ENCODE measurements around the gene HOXB4.
"Not testable (repeated sequence)": the region's sequence is repeated elsewhere in the genome, so short reads cannot be mapped to it uniquely, and the experiment has no call there.

HOXB4 gene

GRCh38 chr17:48545022-48545375 is 33.2 kb downstream of the HOXB4 start, which contains the start of gene HOXB2:
Gene HOXB2 (minus strand): TSS chr17:48545109. CDS start chr17:48544911, 198 bp downstream.
- DNase-seq, result no peak

DNA sequence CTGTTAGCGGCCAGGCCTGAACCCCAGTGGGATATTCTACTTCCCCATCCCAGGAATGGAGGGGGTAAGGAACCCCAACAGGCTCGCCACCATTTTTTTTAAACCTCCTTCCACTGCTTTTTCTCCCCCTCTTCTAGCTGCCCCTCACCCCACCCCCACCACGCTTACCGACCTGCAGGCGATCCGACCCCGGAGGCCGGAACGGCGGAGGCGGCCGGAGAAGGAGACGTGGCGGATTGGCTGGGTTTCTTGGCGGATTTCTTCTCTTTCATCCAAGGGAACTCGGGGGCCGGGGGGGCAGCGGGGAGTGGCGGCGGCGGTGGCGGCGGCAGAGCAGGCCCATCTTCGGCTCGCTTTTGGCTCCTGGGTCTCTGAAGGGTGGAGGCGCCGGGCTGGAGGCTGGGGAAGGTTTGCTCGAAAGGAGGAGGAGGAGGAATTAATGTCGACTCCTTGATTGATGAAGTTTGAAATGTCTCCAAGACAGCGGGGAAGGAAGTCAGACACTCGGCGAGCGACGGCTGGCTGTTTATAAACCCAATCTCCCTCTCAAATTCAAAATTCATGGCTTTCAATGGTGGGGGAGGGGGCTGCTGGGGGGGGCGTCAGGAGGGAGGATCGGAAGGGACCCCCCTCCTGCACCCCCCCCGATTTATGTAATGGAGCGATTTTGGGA is 33.7 kb downstream of the HOXB4 start:
- no peak for DNase-seq

DNA sequence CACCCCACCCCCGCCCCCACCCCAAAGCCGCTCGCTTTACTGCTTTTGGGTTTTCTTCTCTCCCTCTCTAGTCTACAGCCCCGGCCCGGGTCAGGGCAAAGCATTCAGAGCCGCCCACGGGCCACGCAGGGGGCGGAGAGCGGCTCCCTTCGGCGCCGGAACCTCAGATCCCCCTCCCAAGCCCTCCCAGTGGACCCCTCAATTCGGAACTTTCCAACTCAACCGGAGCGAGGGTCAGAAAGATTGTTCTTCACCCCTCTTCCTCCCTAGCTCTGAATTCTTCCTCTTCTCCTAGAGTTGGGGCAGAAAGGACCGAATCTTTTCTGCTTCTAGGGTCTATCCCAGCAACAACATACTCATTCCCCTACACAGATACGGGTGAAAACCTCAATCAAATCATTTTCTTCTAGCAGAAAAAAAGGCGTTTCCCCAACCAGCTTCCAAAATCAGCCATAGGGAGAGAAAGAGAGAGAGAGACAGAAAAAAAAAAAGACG is 34.2 kb downstream of the HOXB4 start:
- no peak for DNase-seq

- no peak for DNase-seq
Observed at GRCh38 chr17:48543107-48543853, 34.9 kb downstream of the HOXB4 start.

GRCh38 chr17:48542698-48543106 is 35.4 kb downstream of the HOXB4 start:
- DNase-seq, result no peak

- no peak for DNase-seq
Observed at GRCh38 chr17:48542114-48542656, 36.0 kb downstream of the HOXB4 start.

- DNase-seq, result no peak
Observed at GRCh38 chr17:48541577-48542113, 36.5 kb downstream of the HOXB4 start.

GRCh38 chr17:48541036-48541576 is 37.0 kb downstream of the HOXB4 start:
- DNase-seq, result no peak

- DNase-seq, result no peak
Observed at GRCh38 chr17:48540213-48540612, 37.9 kb downstream of the HOXB4 start.

- no peak for DNase-seq
Observed at GRCh38 chr17:48539177-48539576, 39.0 kb downstream of the HOXB4 start.

DNA sequence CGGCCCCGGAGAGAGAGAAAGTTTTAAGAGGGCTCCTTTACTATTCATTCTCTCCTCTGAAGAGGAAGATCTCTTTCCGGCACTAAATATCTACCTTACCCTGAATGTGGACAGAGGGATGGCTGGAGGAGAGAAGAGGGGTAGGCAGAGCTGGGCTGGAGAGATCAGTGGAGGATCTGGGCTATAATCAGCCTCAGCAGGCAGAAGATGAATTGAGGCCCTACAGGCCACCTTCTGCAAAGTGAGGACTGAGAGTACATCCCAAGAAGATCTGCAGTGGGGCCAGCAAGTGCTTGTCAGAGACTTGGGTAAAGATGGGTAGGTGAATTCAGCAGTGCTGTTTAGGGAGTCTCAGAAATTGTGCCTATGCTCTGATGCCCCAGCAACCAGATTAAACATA is 40.8 kb downstream of the HOXB4 start:
- DNase-seq, result no peak

DNA sequence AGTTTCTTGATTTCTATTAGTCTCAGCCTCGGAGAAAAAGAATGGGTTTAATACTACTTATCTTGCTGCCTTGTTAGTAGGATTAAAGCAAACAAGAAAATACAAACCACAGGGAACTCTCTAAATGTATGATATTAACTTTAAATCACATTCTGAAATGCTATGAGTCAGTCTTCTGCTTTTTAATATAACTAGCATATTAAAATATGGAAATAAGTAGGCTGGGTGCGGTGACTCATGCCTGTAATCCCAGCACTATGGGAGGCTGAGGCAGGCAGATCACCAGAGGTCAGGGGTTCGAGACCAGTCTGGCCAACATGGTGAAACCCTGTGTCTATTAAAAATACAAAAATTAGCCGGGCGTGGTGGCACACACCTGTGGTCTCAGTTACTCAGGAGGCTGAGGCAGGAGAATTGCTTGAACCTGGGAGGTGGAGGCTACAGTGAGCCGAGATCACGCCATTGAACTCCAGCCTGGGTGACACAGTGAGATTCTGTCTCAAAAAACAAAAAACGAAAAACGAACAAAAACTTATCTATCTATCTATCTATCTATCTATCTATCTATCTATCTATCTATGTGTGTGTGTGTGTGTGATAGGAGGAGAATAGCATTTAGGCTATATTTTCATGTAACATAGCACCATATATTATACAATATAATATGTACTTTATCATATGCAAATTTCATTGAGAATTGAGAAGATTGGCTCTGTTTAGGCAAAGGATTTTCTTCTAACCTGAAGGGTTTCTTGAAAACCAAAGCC is 42.2 kb downstream of the HOXB4 start:
- not testable (repeated sequence) for DNase-seq

GRCh38 chr17:48532261-48532660 is 45.9 kb downstream of the HOXB4 start:
- DNase-seq, result no peak

DNA sequence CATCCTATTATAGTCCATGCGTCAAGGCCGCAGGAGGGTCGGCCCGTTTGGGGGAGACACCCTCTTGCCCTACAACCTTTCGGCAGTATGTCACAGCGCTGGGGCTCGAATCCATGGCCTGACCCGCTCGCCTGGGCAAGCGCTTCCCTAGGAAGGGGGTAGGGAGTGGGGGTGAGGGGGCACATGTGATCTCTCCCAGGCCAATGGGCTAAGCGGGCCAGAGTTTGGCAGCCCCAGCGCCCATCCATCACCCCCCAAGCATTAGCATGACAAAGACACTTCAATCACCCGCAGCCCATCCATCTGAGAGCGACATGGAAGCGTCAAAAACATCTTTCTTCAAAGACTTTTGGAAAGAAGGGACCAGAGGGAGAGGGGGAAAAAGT is 47.3 kb downstream of the HOXB4 start, which contains the start of gene HOXB1:
Gene HOXB1, minus strand, starts transcription at position 125 of the 386 bp plus-strand sequence. Its CDS starts 107 bp downstream, at position 18.
- no peak for DNase-seq

GRCh38 chr17:48530208-48530886 is 47.8 kb downstream of the HOXB4 start:
- DNase-seq, result no peak

DNA sequence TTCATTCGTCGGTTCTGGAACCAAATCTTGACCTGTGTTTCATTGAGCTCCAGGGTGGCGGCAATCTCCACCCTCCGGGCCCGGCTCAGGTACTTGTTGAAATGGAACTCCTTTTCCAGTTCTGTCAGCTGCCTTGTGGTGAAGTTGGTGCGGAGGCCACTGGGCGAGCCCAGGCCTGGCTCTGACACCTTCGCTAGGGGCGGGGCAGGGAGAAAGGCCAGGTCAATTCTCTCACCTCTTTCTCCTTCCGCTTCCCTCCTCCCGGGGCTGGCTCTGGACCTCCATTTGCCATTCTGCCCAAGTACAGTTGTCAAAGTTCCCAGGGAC is 48.5 kb downstream of the HOXB4 start:
- DNase-seq, result no peak

DNA sequence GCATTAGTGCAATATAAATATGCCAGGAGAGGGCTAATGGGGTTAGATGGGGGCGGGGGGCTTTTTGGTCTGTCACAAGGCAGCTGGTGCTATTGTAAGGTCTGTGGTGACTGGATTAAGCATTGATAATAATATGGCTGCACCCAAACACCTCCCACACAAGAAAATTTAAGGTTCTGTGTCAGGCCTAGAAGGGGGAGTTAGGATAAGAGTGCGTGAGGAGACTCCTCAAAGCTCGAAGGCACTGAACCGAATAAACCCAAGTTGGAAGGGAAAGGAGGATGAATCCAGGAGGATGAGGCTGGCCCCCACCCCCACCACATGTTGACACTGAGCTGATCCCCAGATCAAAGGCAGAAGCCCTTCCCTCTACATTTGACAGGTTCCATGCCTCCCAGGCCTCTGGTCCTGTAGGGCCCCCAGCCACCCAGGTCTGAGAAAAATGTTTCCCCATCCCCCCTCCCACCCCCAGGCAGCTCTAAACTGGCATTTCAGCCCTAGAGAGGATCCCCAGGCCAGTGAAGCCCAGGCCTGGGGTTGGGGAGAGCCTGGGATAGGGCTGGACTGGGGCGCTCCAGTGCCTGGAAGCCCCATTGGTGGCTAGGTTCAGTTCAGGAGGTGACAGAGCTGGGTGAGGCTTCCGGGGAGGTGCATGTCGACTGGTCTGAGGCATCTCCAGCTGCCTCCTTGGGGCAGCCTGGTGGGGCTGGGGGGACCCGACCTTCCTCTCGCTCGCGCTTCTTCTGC is 49.0 kb downstream of the HOXB4 start:
- no peak for DNase-seq

DNA sequence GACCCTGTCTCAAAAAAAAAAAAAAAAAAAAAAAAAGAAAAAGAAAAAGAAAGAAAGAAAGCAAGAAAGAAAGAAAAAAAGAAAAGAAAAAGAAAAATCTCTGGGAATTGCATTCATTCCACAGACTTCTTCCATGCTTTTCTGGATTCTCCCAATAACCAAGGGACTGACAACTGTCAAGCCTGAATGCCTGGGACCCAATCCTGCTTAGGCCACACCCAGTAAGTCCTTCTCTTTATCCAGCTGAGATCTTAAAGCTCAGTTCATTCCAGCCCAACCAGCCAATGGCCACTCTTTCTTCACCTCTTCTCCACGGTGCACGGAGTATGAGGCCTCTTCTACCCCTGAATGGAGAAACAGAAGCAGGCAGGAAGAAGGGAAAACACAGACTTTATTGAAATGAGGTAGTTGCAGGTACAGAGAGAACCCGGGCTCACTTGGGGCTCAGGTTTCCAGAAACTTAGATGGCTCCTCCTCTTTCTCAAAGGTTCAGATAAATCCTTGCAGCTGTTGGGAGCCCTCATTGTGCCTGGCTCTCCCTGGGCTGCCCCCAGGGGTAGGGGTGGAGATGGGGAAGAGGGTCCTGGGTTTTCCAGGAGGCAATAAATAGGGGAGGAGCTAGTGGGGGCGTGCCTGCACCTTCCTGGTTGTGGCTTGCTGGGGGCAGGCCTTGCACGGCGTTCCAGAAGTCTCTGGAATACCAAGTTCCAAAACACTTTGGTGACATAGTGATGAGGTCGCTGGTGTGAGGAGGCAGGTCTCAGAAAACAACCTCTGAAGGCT is 49.8 kb downstream of the HOXB4 start:
- no peak for DNase-seq

DNA sequence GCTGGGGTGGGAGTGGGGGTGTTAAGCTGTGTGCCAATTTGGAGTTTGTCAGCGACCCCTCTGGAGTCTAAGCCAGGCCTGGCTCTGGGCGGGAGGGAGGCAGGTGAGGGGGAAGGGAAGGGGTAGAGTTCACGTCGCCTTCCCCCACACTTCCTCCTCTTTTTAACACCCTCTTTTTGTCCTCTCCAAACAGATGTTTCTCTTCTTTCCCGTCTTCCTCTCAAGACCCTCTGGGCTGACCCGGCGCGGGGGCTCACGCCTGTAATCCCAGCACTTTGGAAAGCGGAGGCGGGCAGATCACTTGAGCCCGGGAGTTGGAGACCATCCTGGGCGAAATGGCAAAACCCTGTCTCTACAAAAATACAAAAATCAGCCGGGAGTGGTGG is 50.6 kb downstream of the HOXB4 start:
- DNase-seq, result no peak
